SH-SY5Y (cell line): Measurements from ENCODE around the gene ZNF326.

Experiments used
- GATA2 ChIP-seq: IDR thresholded peaks from 2 replicates; pipeline ENCODE4 v1.6.1; 2011; ENCODE audit warnings: mild to moderate bottlenecking, low read depth, low read length
- GATA3 ChIP-seq: IDR thresholded peaks from 2 replicates; pipeline ENCODE4 v1.6.1; 2011; ENCODE audit warnings: low read depth, mild to moderate bottlenecking, low read length, moderate library complexity

DNA sequence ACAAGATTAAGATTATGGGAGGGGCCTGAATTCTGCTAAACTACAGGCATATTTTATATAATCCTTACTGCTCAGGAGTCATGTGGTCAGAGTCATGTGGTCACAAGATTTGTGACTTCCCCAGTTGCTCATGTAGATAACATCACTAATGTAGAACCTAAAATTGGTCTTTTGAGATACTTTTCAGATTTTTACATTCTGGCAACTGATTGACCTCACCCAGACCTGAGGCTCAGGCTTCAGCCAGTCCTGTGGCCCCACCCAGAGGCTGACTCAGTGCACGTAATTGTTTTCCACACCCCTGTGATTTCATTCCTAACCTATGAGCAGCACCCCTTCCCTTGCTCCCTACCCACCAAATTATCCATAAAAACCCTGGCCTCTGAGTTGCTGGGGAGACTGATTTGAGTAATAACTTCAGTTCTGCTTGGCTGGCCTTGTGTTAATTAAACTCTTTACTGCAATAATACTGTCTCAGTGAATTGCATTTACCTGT, 41.7 kb upstream of the ZNF326 start:
- no peak for TF ChIP-seq GATA2
- no peak for TF ChIP-seq GATA3
